GM06990 (cell line): ENCODE measurements around the gene BPIFB6.

Experiments
- DNase-seq: peaks from one replicate; pipeline ENCODE4 v3.0.0-alpha.2; 2011; ENCODE audit not compliant: insufficient read length; ENCODE audit errors: extremely low read depth
- H3K27me3 ChIP-seq: replicated peaks from 2 replicates; pipeline ENCODE4 v1.6.0; 2011; ENCODE audit warnings: low read length; ENCODE audit not compliant: control insufficient read depth, insufficient read depth
- H3K36me3 ChIP-seq: 2 replicates; pipeline ENCODE4 v1.5.1; 2011; ENCODE audit warnings: low read length; ENCODE audit not compliant: control insufficient read depth, insufficient read depth
- H3K4me3 ChIP-seq: replicated peaks from 2 replicates; pipeline ENCODE4 v1.5.1; 2011; ENCODE audit warnings: low read depth, mild to moderate bottlenecking, control low read depth, low read length
- CTCF ChIP-seq: IDR thresholded peaks from 2 replicates; pipeline ENCODE4 v1.5.1; 2011; ENCODE audit warnings: low read length, control low read depth, mild to moderate bottlenecking, inconsistent platforms; ENCODE audit not compliant: insufficient read depth, poor library complexity, severe bottlenecking

Gene BPIFB6

GRCh38 chr20:33014336-33015113 is 16.9 kb upstream of the BPIFB6 start:
- Histone ChIP-seq H3K4me3 (no peak overlapping the region), H3K27me3 (no peaks in the 10 kb centered on the region), H3K36me3 (no peaks in the 10 kb centered on the region)
- no peak for DNase-seq
- no peak for TF ChIP-seq CTCF

DNA sequence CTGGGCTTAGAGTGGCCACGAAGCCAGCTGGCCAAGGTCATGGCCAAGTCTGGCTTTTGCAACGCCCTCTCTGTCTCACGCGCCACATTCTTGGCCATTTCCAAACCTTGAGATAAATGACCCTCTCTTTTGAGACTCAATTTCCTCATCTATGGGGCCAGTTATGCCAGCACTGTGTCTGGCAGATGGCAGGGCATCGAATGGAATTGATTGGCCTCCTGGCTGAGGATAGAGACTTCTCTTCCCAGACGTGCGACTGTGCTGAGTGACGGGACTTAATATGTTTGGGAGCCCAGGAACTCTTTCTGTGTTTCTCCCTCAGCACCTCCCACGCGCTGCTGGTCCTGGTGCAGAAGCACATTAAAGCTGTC is 16.3 kb upstream of the BPIFB6 start:
- no peak for DNase-seq
- no peaks in the 10 kb centered on the region for H3K36me3 ChIP-seq
- no peak overlapping the region for H3K4me3 ChIP-seq
- TF ChIP-seq CTCF, result no peak
- no peaks in the 10 kb centered on the region for H3K27me3 ChIP-seq

- Histone ChIP-seq H3K36me3 (no peaks in the 10 kb centered on the region), H3K4me3 (no peak overlapping the region), H3K27me3 (no peaks in the 10 kb centered on the region)
- no peak for DNase-seq
- no peak for TF ChIP-seq CTCF
Measured at GRCh38 chr20:33015700-33016580, 15.5 kb upstream of the BPIFB6 start.

DNA sequence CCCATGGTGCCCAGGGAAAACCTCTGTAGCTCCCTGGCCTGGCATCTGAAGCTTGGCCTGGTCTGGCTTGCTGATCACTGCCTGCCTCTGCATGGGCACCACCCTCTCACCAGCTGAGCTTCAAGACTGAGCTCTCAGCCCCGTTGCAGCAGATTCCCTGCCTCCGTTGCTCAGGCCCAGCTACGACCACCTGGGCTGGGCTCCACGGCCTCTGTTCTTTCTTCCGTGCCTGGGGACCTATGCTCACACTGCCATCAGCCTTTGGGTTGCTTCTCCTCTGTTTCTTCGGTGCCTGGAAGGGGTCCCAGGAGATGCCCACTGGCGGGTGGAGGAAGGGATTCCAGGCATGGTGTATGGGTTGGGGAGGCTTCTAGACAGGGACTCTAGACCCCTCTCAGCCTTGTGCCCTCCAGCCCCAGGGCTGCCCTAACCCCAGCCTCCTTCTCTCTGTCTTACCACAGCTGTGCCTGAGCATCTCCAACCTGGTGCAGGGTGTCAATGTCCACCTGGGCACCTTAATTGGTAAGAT is 14.8 kb upstream of the BPIFB6 start:
- Histone ChIP-seq H3K27me3 (no peaks in the 10 kb centered on the region), H3K36me3 (no peaks in the 10 kb centered on the region), H3K4me3 (no peak overlapping the region)
- TF ChIP-seq CTCF, result no peak
- no peak for DNase-seq

GRCh38 chr20:33017542-33017941 is 13.9 kb upstream of the BPIFB6 start:
- H3K27me3 ChIP-seq, result no peaks in the 10 kb centered on the region
- H3K4me3 ChIP-seq, result no peak overlapping the region
- TF ChIP-seq CTCF, result no peak
- DNase-seq, result no peak
- H3K36me3 ChIP-seq, result no peaks in the 10 kb centered on the region
